Liver (tissue), 9 donors: ENCODE results near the gene FER. TPM values are rescaled to one million over a fixed set of nuclear protein-coding genes. Genes with fewer than 3 reads are reported as not detected.

Source experiments
- DNase-seq: peaks from one replicate; pipeline ENCODE4 v3.0.0-alpha.2; 2017; ENCODE audit warnings: low spot score
- H3K27ac ChIP-seq, 2 donors: one replicate each; pipeline ENCODE4 v1.7.0; 2013; ENCODE audit warnings: inconsistent platforms in 2 of 2, low read length in 2 of 2, control low read depth in 1 of 2, low read depth in 1 of 2, mild to moderate bottlenecking in 1 of 2
- H3K27me3 ChIP-seq, 4 donors: one replicate each; pipeline versions ENCODE4 v1.6.1 to v1.7.0; 2013; ENCODE audit warnings: low read length in 3 of 4, inconsistent platforms in 1 of 4, mild to moderate bottlenecking in 1 of 4, moderate library complexity in 1 of 4; ENCODE audit not compliant: control insufficient read depth in 4 of 4, insufficient read depth in 4 of 4
- H3K36me3 ChIP-seq, 4 donors: one replicate each; pipeline versions ENCODE4 v1.6.1 to v1.7.0; 2013; ENCODE audit warnings: low read length in 3 of 4, mild to moderate bottlenecking in 3 of 4, low read depth in 1 of 4, moderate library complexity in 1 of 4; ENCODE audit not compliant: control insufficient read depth in 4 of 4, insufficient read depth in 3 of 4
- H3K4me1 ChIP-seq, 4 donors: one replicate each; pipeline versions ENCODE4 v1.6.1 to v1.7.0; 2013; ENCODE audit warnings: low read length in 3 of 4, mild to moderate bottlenecking in 3 of 4, moderate library complexity in 1 of 4; ENCODE audit not compliant: control insufficient read depth in 4 of 4, insufficient read depth in 4 of 4
- H3K4me3 ChIP-seq, 3 donors: one replicate each; pipeline versions ENCODE4 v1.6.1 to v1.7.0; 2013; ENCODE audit warnings: low read length in 3 of 3, control low read depth in 1 of 3, low read depth in 1 of 3, mild to moderate bottlenecking in 1 of 3
- H3K9ac ChIP-seq, 2 donors: one replicate each; pipeline ENCODE4 v1.7.0; 2013; ENCODE audit warnings: low read length in 2 of 2, mild to moderate bottlenecking in 2 of 2, moderate library complexity in 2 of 2, control low read depth in 1 of 2, low read depth in 1 of 2
- H3K9me3 ChIP-seq, 4 donors: one replicate each; pipeline versions ENCODE4 v1.6.1 to v1.7.0; 2013; ENCODE audit warnings: low read length in 3 of 4; ENCODE audit not compliant: control insufficient read depth in 4 of 4
- ATF3 ChIP-seq: IDR thresholded peaks from 2 replicates; pipeline ENCODE4 v1.6.1; 2016; ENCODE audit warnings: antibody characterized with exemption
- CTCF ChIP-seq: fragments of 150-350 bp; IDR thresholded peaks from 2 replicates; pipeline ENCODE4 v1.5.1; 2017; ENCODE audit warnings: improper control_type of control experiment, low read depth, low read length; ENCODE audit not compliant: missing input control
- EGR1 ChIP-seq, 2 donors: IDR thresholded peaks; 2 replicates each; pipeline ENCODE4 v1.6.1; 2016 to 2018; ENCODE audit warnings: antibody characterized with exemption in 2 of 2, low read depth in 2 of 2
- FOXA1 ChIP-seq: IDR thresholded peaks from 2 replicates; pipeline ENCODE4 v1.6.1; 2016; ENCODE audit warnings: antibody characterized with exemption
- FOXA2 ChIP-seq: IDR thresholded peaks from 2 replicates; pipeline ENCODE4 v1.6.1; 2016; ENCODE audit warnings: antibody characterized with exemption
- GABPA ChIP-seq, 2 donors: IDR thresholded peaks in 1 of 2; conservative IDR thresholded peaks in 1 of 2; 2 replicates each; pipeline ENCODE4 v1.6.1; 2016; ENCODE audit warnings: antibody characterized with exemption in 2 of 2, mild to moderate bottlenecking in 1 of 2, moderate library complexity in 1 of 2
- HNF4A ChIP-seq, 2 donors: conservative IDR thresholded peaks; 2 replicates each; pipeline ENCODE4 v1.6.1; 2016; ENCODE audit warnings: antibody characterized with exemption in 2 of 2, mild to moderate bottlenecking in 2 of 2
- JUND ChIP-seq, 2 donors: IDR thresholded peaks; 2 replicates each; pipeline ENCODE4 v1.6.1; 2016; ENCODE audit warnings: antibody characterized with exemption in 2 of 2
- MAX ChIP-seq: IDR thresholded peaks from 2 replicates; pipeline ENCODE4 v1.6.1; 2016; ENCODE audit warnings: antibody characterized with exemption
- NR2F2 ChIP-seq: IDR thresholded peaks from 2 replicates; pipeline ENCODE4 v1.6.1; 2016; ENCODE audit warnings: antibody characterized with exemption
- REST ChIP-seq: IDR thresholded peaks from 2 replicates; pipeline ENCODE4 v1.6.1; 2016; ENCODE audit warnings: antibody characterized with exemption, mild to moderate bottlenecking
- RXRA ChIP-seq, 2 donors: IDR thresholded peaks; 2 replicates each; pipeline ENCODE4 v1.6.1; 2017 to 2018; ENCODE audit warnings: antibody characterized with exemption in 2 of 2, mild to moderate bottlenecking in 1 of 2
- SP1 ChIP-seq: IDR thresholded peaks from 2 replicates; pipeline ENCODE4 v1.6.1; 2018; ENCODE audit warnings: antibody characterized with exemption, mild to moderate bottlenecking
- TAF1 ChIP-seq: conservative IDR thresholded peaks from 2 replicates; pipeline ENCODE4 v1.6.1; 2016; ENCODE audit warnings: antibody characterized with exemption, mild to moderate bottlenecking
- YY1 ChIP-seq: IDR thresholded peaks from 2 replicates; pipeline ENCODE4 v1.6.1; 2016; ENCODE audit warnings: antibody characterized with exemption, mild to moderate bottlenecking
- WGBS: extraction: QIAGEN DNeasy Blood & Tissue Kit; methylation state at CpG from one replicate; pipeline ENCODE4 v1.1.7; 2013; 5-methylcytosine and 5-hydroxymethylcytosine counted together
- polyA plus RNA-seq, 2 donors: library from polyadenylated mRNA; stranded (reverse) in 1 of 2; unstranded in 1 of 2; fragments of 200-250 nt in 1 of 2; fragments of >200 nt in 1 of 2; fragmentation: Nextera tagmentation in 1 of 2; extraction: Ambion mirVana in 1 of 2; gene quantifications; one replicate each; pipeline versions ENCODE4 v1.2.1 to v1.2.3, GENCODE V29; 2013 to 2015
- total RNA-seq, 2 donors: library from RNA; depleted of rRNA; stranded (reverse); fragments of >200 nt; gene quantifications; one replicate each; pipeline ENCODE4 v1.2.3, GENCODE V29; 2014
- donor health status: healthy.
- donor health status: healthy.
- donor health status: healthy.
- donor health status: healthy.
- donor health status: healthy.

FER gene
- total and polyA plus RNA-seq, 4 donors: 0.83 to 9.8 (median 5.9) TPM

- 86% methylated on average over 2 of the region's 2 CpGs for WGBS
- DNase-seq: no peak
These were observed 187.9 kb downstream of the FER start for GRCh38 chr5:108935611-108936010.

GRCh38 chr5:108937221-108937620 lies 189.5 kb downstream of the FER start:
- H3K4me1 ChIP-seq: no peaks in the 10 kb centered on the region
- H3K27me3 ChIP-seq: no peaks in the 10 kb centered on the region
- 68% methylated on average over 2 of the region's 2 CpGs for WGBS
- TF ChIP-seq SP1 (no peak), RXRA (IDR thresholded peaks at IDR 0.05) (no peak), FOXA1 (no peak), TAF1 (no peak), ATF3 (no peak), HNF4A (conservative IDR thresholded peaks at IDR 0.05) (no peak), YY1 (no peak), REST (no peak), EGR1 (IDR thresholded peaks at IDR 0.05; ENCODE audit: low read depth in 2 of 2) (no peak)

More at GRCh38 chr5:108935611-108936010, 187.9 kb downstream of the FER start:
- H3K9me3 ChIP-seq: no peaks in the 10 kb centered on the region
- H3K4me3 ChIP-seq: no peak overlapping the region
- TF ChIP-seq HNF4A (conservative IDR thresholded peaks at IDR 0.05): no peak
- TF ChIP-seq FOXA2: no peak
- TF ChIP-seq GABPA (IDR thresholded peaks at IDR 0.05 in 1 of 2, conservative IDR thresholded peaks at IDR 0.05 in 1 of 2): no peak
- no peak for TF ChIP-seq ATF3
- TF ChIP-seq JUND (IDR thresholded peaks at IDR 0.05): no peak
- no peak for TF ChIP-seq REST
- no peak for TF ChIP-seq TAF1
- no peak for TF ChIP-seq MAX
- TF ChIP-seq FOXA1: no peak
- TF ChIP-seq CTCF: no peak
- no peak for TF ChIP-seq NR2F2
- H3K4me1 ChIP-seq: no peaks in the 10 kb centered on the region
- H3K27me3 ChIP-seq: no peaks in the 10 kb centered on the region
- H3K36me3 ChIP-seq: no peaks in the 10 kb centered on the region
- H3K9ac ChIP-seq: no peak overlapping the region
- no peak overlapping the region for H3K27ac ChIP-seq

More at GRCh38 chr5:108937221-108937620, 189.5 kb downstream of the FER start:
- Histone ChIP-seq H3K9ac (no peak overlapping the region), H3K27ac (no peak overlapping the region), H3K4me3 (no peak overlapping the region), H3K36me3 (no peaks in the 10 kb centered on the region), H3K9me3 (no peaks in the 10 kb centered on the region)
- DNase-seq: no peak
